ENCODE measurements around the gene STKLD1. TPM values are rescaled to one million over a fixed set of nuclear protein-coding genes. Genes with fewer than 3 reads are reported as not detected.
A peak's percentile ranks its signal among the peaks of the same experiment; 100 is the strongest.

STKLD1 gene
- total and polyA plus RNA-seq, 9 of the 15 experiments (the other 6 are each of a cell fraction or from before 2014, with no cell fraction given): 0.10 to 0.65 (median 0.33) TPM; not detected in 2

GRCh38 chr9:133351908-133352634 lies 24.1 kb upstream of the STKLD1 start (continued):
- TF ChIP-seq POLR2AphosphoS5 (IDR thresholded peaks at IDR 0.05; ENCODE audit: control insufficient read depth, insufficient read depth, low read depth, low read length) (peak; percentile 71), ZNF609 (CRISPR knock-in tag; IDR thresholded peaks at IDR 0.05; ENCODE audit: borderline replicate concordance) (no peak), JUND (IDR thresholded peaks at IDR 0.05; ENCODE audit: borderline replicate concordance, low read depth, low read length) (0 out of 2 replicates have a peak, but pooled peaks have one; percentile 25), JUND (tag; IDR thresholded peaks at IDR 0.05; ENCODE audit: borderline replicate concordance, low read depth, low read length) (no peak; the same call in 2 of the 3 replicates), SIRT6 (IDR thresholded peaks at IDR 0.05; ENCODE audit: low read depth, low read length) (peak; percentile 37), SUPT5H (IDR thresholded peaks at IDR 0.05) (peak; percentile 86), STAG1 (CRISPR knock-in tag; IDR thresholded peaks at IDR 0.05; ENCODE audit: borderline replicate concordance) (peak; percentile 75; the same call in 1 of the 2 replicates), L3MBTL2 (IDR thresholded peaks at IDR 0.05) (peak; percentile 42; the same call in 1 of the 2 replicates), FOXO4 (CRISPR knock-in tag; IDR thresholded peaks at IDR 0.05) (0 out of 2 replicates have a peak, but pooled peaks have one; percentile 48), ZBTB49 (CRISPR knock-in tag; IDR thresholded peaks at IDR 0.05; ENCODE audit: borderline replicate concordance) (0 out of 2 replicates have a peak, but pooled peaks have one; percentile 25), ZBTB33 (CRISPR knock-in tag; IDR thresholded peaks at IDR 0.05) (peak; percentile 96), HMGXB4 (CRISPR knock-in tag; IDR thresholded peaks at IDR 0.05) (peak; percentile 35; the same call in 1 of the 2 replicates)

Measured in K562 (cell line).